ENCODE results near the gene RAB27B. TPM values are rescaled to one million over a fixed set of nuclear protein-coding genes. Genes with fewer than 3 reads are reported as not detected.

Gene RAB27B
- 14.3 TPM for total RNA-seq

- no peaks in the 10 kb centered on the region for H3K9me3 ChIP-seq (ENCODE audit: low read depth, low read length)
- peak within 1 kb of the TSS; percentile 49 for H3K4me3 ChIP-seq (ENCODE audit: low read length)
- peaks cover 13% of the 10 kb centered on the region for H3K4me1 ChIP-seq (ENCODE audit: insufficient read depth, low read length)
- H3K27me3 ChIP-seq (ENCODE audit: insufficient read depth, low read length) = peaks cover 3% of the 10 kb centered on the region
These were observed at the start of gene RAB27B for GRCh38 chr18:54828281-54828881. TSS of gene RAB27B (plus strand) at chr18:54828477. CDS start at chr18:54877586, 49,109 bp downstream.

GRCh38 chr18:54780285-54780861, 47.9 kb upstream of the RAB27B start:
- no peaks in the 10 kb centered on the region for H3K27me3 ChIP-seq (ENCODE audit: insufficient read depth, low read length)
- H3K4me3 ChIP-seq (ENCODE audit: low read length) = no peak overlapping the region
- no peaks in the 10 kb centered on the region for H3K4me1 ChIP-seq (ENCODE audit: insufficient read depth, low read length)
- H3K9me3 ChIP-seq (ENCODE audit: low read depth, low read length) = no peaks in the 10 kb centered on the region

GRCh38 chr18:54780970-54781369, 47.3 kb upstream of the RAB27B start:
- Histone ChIP-seq H3K9me3 (ENCODE audit: low read depth, low read length) (no peaks in the 10 kb centered on the region), H3K4me1 (ENCODE audit: insufficient read depth, low read length) (no peaks in the 10 kb centered on the region), H3K27me3 (ENCODE audit: insufficient read depth, low read length) (no peaks in the 10 kb centered on the region), H3K4me3 (ENCODE audit: low read length) (no peak overlapping the region)

GRCh38 chr18:54783139-54783538, 45.1 kb upstream of the RAB27B start:
- no peaks in the 10 kb centered on the region for H3K9me3 ChIP-seq (ENCODE audit: low read depth, low read length)
- H3K4me1 ChIP-seq (ENCODE audit: insufficient read depth, low read length) = no peaks in the 10 kb centered on the region
- H3K27me3 ChIP-seq (ENCODE audit: insufficient read depth, low read length) = no peaks in the 10 kb centered on the region
- H3K4me3 ChIP-seq (ENCODE audit: low read length) = no peak overlapping the region

GRCh38 chr18:54786206-54786605, 42.1 kb upstream of the RAB27B start:
- no peaks in the 10 kb centered on the region for H3K4me1 ChIP-seq (ENCODE audit: insufficient read depth, low read length)
- no peaks in the 10 kb centered on the region for H3K27me3 ChIP-seq (ENCODE audit: insufficient read depth, low read length)
- H3K4me3 ChIP-seq (ENCODE audit: low read length) = no peak overlapping the region

GRCh38 chr18:54787121-54787520, 41.2 kb upstream of the RAB27B start:
- Histone ChIP-seq H3K4me3 (ENCODE audit: low read length) (no peak overlapping the region), H3K4me1 (ENCODE audit: insufficient read depth, low read length) (no peaks in the 10 kb centered on the region), H3K27me3 (ENCODE audit: insufficient read depth, low read length) (no peaks in the 10 kb centered on the region), H3K9me3 (ENCODE audit: low read depth, low read length) (no peaks in the 10 kb centered on the region)

More at GRCh38 chr18:54786206-54786605, 42.1 kb upstream of the RAB27B start:
- no peaks in the 10 kb centered on the region for H3K9me3 ChIP-seq (ENCODE audit: low read depth, low read length)

- no peak overlapping the region for H3K4me3 ChIP-seq (ENCODE audit: low read length)
- no peaks in the 10 kb centered on the region for H3K9me3 ChIP-seq (ENCODE audit: low read depth, low read length)
- no peaks in the 10 kb centered on the region for H3K27me3 ChIP-seq (ENCODE audit: insufficient read depth, low read length)
- no peaks in the 10 kb centered on the region for H3K4me1 ChIP-seq (ENCODE audit: insufficient read depth, low read length)
These were observed 40.7 kb upstream of the RAB27B start for GRCh38 chr18:54787616-54788015.

- Histone ChIP-seq H3K4me3 (ENCODE audit: low read length) (no peak overlapping the region), H3K4me1 (ENCODE audit: insufficient read depth, low read length) (no peaks in the 10 kb centered on the region), H3K27me3 (ENCODE audit: insufficient read depth, low read length) (no peaks in the 10 kb centered on the region), H3K9me3 (ENCODE audit: low read depth, low read length) (no peaks in the 10 kb centered on the region)
These were observed 38.2 kb upstream of the RAB27B start for GRCh38 chr18:54790109-54790508.

GRCh38 chr18:54791657-54792056, 36.6 kb upstream of the RAB27B start:
- Histone ChIP-seq H3K4me1 (ENCODE audit: insufficient read depth, low read length) (no peaks in the 10 kb centered on the region), H3K27me3 (ENCODE audit: insufficient read depth, low read length) (no peaks in the 10 kb centered on the region), H3K4me3 (ENCODE audit: low read length) (no peak overlapping the region), H3K9me3 (ENCODE audit: low read depth, low read length) (no peaks in the 10 kb centered on the region)

- Histone ChIP-seq H3K9me3 (ENCODE audit: low read depth, low read length) (no peaks in the 10 kb centered on the region), H3K4me1 (ENCODE audit: insufficient read depth, low read length) (no peaks in the 10 kb centered on the region), H3K27me3 (ENCODE audit: insufficient read depth, low read length) (no peaks in the 10 kb centered on the region), H3K4me3 (ENCODE audit: low read length) (no peak overlapping the region)
These were observed 36.2 kb upstream of the RAB27B start for GRCh38 chr18:54792079-54792478.

- Histone ChIP-seq H3K9me3 (ENCODE audit: low read depth, low read length) (no peaks in the 10 kb centered on the region), H3K27me3 (ENCODE audit: insufficient read depth, low read length) (no peaks in the 10 kb centered on the region), H3K4me3 (ENCODE audit: low read length) (no peak overlapping the region), H3K4me1 (ENCODE audit: insufficient read depth, low read length) (no peaks in the 10 kb centered on the region)
These were observed 33.5 kb upstream of the RAB27B start for GRCh38 chr18:54794823-54795222.

GRCh38 chr18:54798186-54798585, 30.1 kb upstream of the RAB27B start:
- Histone ChIP-seq H3K9me3 (ENCODE audit: low read depth, low read length) (no peaks in the 10 kb centered on the region), H3K4me3 (ENCODE audit: low read length) (no peak overlapping the region), H3K27me3 (ENCODE audit: insufficient read depth, low read length) (no peaks in the 10 kb centered on the region), H3K4me1 (ENCODE audit: insufficient read depth, low read length) (no peaks in the 10 kb centered on the region)

GRCh38 chr18:54801374-54801773, 26.9 kb upstream of the RAB27B start:
- Histone ChIP-seq H3K4me3 (ENCODE audit: low read length) (no peak overlapping the region), H3K4me1 (ENCODE audit: insufficient read depth, low read length) (peaks cover 8% of the 10 kb centered on the region), H3K9me3 (ENCODE audit: low read depth, low read length) (no peaks in the 10 kb centered on the region), H3K27me3 (ENCODE audit: insufficient read depth, low read length) (no peaks in the 10 kb centered on the region)

- Histone ChIP-seq H3K9me3 (ENCODE audit: low read depth, low read length) (no peaks in the 10 kb centered on the region), H3K27me3 (ENCODE audit: insufficient read depth, low read length) (no peaks in the 10 kb centered on the region), H3K4me1 (ENCODE audit: insufficient read depth, low read length) (peaks cover 8% of the 10 kb centered on the region), H3K4me3 (ENCODE audit: low read length) (no peak overlapping the region)
These were observed 26.1 kb upstream of the RAB27B start for GRCh38 chr18:54802178-54802577.

- H3K4me1 ChIP-seq (ENCODE audit: insufficient read depth, low read length) = peaks cover 8% of the 10 kb centered on the region
These were observed 25.4 kb upstream of the RAB27B start for GRCh38 chr18:54802686-54803395.

More at GRCh38 chr18:54802686-54803395, 25.4 kb upstream of the RAB27B start:
- Histone ChIP-seq H3K9me3 (ENCODE audit: low read depth, low read length) (no peaks in the 10 kb centered on the region), H3K27me3 (ENCODE audit: insufficient read depth, low read length) (no peaks in the 10 kb centered on the region), H3K4me3 (ENCODE audit: low read length) (no peak overlapping the region)

Measured in mononuclear cell (primary cell).